PC-3 (cell line): ENCODE data around the gene TSPAN11. TPM values are rescaled to one million over a fixed set of nuclear protein-coding genes. Genes with fewer than 3 reads are reported as not detected.

ENCODE experiments used
- ATAC-seq: fragments of 200-7000 bp; cut with Tn5 transposase; 2 replicates; pipeline ENCODE4 v1.9.1; 2020; ENCODE audit warnings: mild to moderate bottlenecking, moderate library complexity
- BruUV-seq: library from RNA; stranded (reverse); fragments of 400-500 nt; replicated peaks from 2 replicates; lab custom pipeline; 2021; lab: Mats Ljungman, UMichigan
- CTCF ChIA-PET: fragments of 300-600 bp; sonication (Branson Sonifier 250); formaldehyde crosslinking; loops from one replicate; lab custom pipeline; 2022; ENCODE audit warnings: antibody characterized with exemption; lab: Charles Lee
- POLR2A ChIA-PET: fragments of 300-600 bp; sonication (Branson Sonifier 250); formaldehyde crosslinking; loops from one replicate; lab custom pipeline; 2022; ENCODE audit warnings: antibody characterized with exemption; ENCODE audit not compliant: unreplicated experiment; lab: Charles Lee
- DNase-seq: peaks from one replicate; pipeline ENCODE4 v3.0.0-alpha.2; 2015
- H2AFZ ChIP-seq: fragments of 300-600 bp; sonication (generic); 2 replicates; pipeline ENCODE4 v1.6.0; 2016; ENCODE audit warnings: antibody characterized with exemption, low read length
- H3F3A ChIP-seq: fragments of 300-600 bp; sonication (generic); one replicate; pipeline ENCODE4 v1.6.0; 2017; ENCODE audit warnings: antibody characterized with exemption, low read length, control low read depth, mild to moderate bottlenecking; ENCODE audit not compliant: unreplicated experiment
- H3K27ac ChIP-seq: fragments of 300-600 bp; sonication (generic); 2 replicates; pipeline ENCODE4 v1.5.1; 2016; ENCODE audit warnings: mild to moderate bottlenecking, low read length
- H3K27me3 ChIP-seq: fragments of 300-600 bp; sonication (generic); 2 replicates; pipeline ENCODE4 v1.6.1; 2016; ENCODE audit warnings: low read length, mixed read lengths
- H3K36me3 ChIP-seq: fragments of 300-600 bp; sonication (generic); 2 replicates; pipeline ENCODE4 v1.6.1; 2016; ENCODE audit warnings: low read depth, mixed run types, low read length, mixed read lengths
- H3K4me1 ChIP-seq: fragments of 300-600 bp; sonication (generic); 2 replicates; pipeline ENCODE4 v1.5.1; 2016; ENCODE audit warnings: low read length; ENCODE audit not compliant: insufficient read depth
- H3K4me2 ChIP-seq: fragments of 300-600 bp; sonication (generic); 2 replicates; pipeline ENCODE4 v1.6.0; 2016; ENCODE audit warnings: low read length
- H3K4me3 ChIP-seq: fragments of 300-600 bp; sonication (generic); 2 replicates; pipeline ENCODE4 v1.5.1; 2016; ENCODE audit warnings: mild to moderate bottlenecking, low read length, mixed read lengths
- H3K79me2 ChIP-seq: fragments of 300-600 bp; sonication (generic); 2 replicates; pipeline ENCODE4 v1.6.1; 2017; ENCODE audit warnings: low read length, mixed read lengths
- H3K9ac ChIP-seq: fragments of 300-600 bp; sonication (generic); 2 replicates; pipeline ENCODE4 v1.6.0; 2016; ENCODE audit warnings: mild to moderate bottlenecking, low read length
- H3K9me2 ChIP-seq: fragments of 300-600 bp; sonication (generic); replicated peaks from 2 replicates; pipeline ENCODE4 v1.6.1; 2016; ENCODE audit warnings: mixed run types, low read length, mixed read lengths
- H3K9me3 ChIP-seq: fragments of 300-600 bp; sonication (generic); 2 replicates; pipeline ENCODE4 v1.6.1; 2016; ENCODE audit warnings: low read length, mixed read lengths
- H4K20me1 ChIP-seq: fragments of 300-600 bp; sonication (generic); 2 replicates; pipeline ENCODE4 v1.6.1; 2016; ENCODE audit warnings: low read length, mixed read lengths
- CTCF ChIP-seq: fragments of 300-600 bp; sonication (generic); conservative IDR thresholded peaks from 2 replicates; pipeline ENCODE4 v1.5.1; 2017; ENCODE audit warnings: antibody characterized with exemption, low read depth, mild to moderate bottlenecking, low read length
- EZH2 ChIP-seq: fragments of 300-600 bp; sonication (generic); IDR thresholded peaks from one replicate; pipeline ENCODE4 v1.6.1; 2017; ENCODE audit warnings: antibody characterized with exemption, mild to moderate bottlenecking, low read length; ENCODE audit not compliant: unreplicated experiment
- EZH2phosphoT487 ChIP-seq: fragments of 300-600 bp; sonication (generic); IDR thresholded peaks from 2 replicates; pipeline ENCODE4 v1.6.1; 2018; ENCODE audit warnings: mild to moderate bottlenecking, antibody characterized with exemption, low read length, borderline replicate concordance
- intact Hi-C: fragments of 100-400 bp; cut with micrococcal nuclease; formaldehyde crosslinking; loops from 2 replicates; pipeline ENCODE4 v1.9.0; 2023
- total RNA-seq: library from RNA; depleted of rRNA; stranded (reverse); fragments of >200 nt; gene quantifications from 2 replicates; pipeline ENCODE4 v1.2.3, GENCODE V29; 2014

TSPAN11 gene
- total RNA-seq, 1 experiment from 2014 or later: not detected

- peaks cover 4% of the 10 kb centered on the region; the same call in 1 of the 2 replicates for H3K4me1 ChIP-seq
- H3K4me2 ChIP-seq: no peak overlapping the region
- no peaks in the 10 kb centered on the region for H3K36me3 ChIP-seq
- no peak overlapping the region for H3K4me3 ChIP-seq
- intact Hi-C loops: no loop called here
- H2AFZ ChIP-seq: no peak overlapping the region
- no peak overlapping the region for H3K9ac ChIP-seq
- no peaks in the 10 kb centered on the region for H3K27me3 ChIP-seq
- ChIA-PET CTCF (no interaction called here), POLR2A (no interaction called here)
- ATAC-seq (no peak), DNase-seq (no peak)
- H3K9me2 ChIP-seq: no peaks in the 10 kb centered on the region
- H3K9me3 ChIP-seq: no peaks in the 10 kb centered on the region
- no peaks in the 10 kb centered on the region for H4K20me1 ChIP-seq
- no peak overlapping the region for H3K27ac ChIP-seq
- TF ChIP-seq CTCF (no peak), EZH2 (no peak), EZH2phosphoT487 (no peak)
- H3F3A ChIP-seq: no peaks in the 10 kb centered on the region
- H3K79me2 ChIP-seq: no peaks in the 10 kb centered on the region
- no TSS peak for BruUV-seq
These were observed 52.1 kb downstream of the TSPAN11 start for GRCh38 chr12:30978639-30979038.

DNA sequence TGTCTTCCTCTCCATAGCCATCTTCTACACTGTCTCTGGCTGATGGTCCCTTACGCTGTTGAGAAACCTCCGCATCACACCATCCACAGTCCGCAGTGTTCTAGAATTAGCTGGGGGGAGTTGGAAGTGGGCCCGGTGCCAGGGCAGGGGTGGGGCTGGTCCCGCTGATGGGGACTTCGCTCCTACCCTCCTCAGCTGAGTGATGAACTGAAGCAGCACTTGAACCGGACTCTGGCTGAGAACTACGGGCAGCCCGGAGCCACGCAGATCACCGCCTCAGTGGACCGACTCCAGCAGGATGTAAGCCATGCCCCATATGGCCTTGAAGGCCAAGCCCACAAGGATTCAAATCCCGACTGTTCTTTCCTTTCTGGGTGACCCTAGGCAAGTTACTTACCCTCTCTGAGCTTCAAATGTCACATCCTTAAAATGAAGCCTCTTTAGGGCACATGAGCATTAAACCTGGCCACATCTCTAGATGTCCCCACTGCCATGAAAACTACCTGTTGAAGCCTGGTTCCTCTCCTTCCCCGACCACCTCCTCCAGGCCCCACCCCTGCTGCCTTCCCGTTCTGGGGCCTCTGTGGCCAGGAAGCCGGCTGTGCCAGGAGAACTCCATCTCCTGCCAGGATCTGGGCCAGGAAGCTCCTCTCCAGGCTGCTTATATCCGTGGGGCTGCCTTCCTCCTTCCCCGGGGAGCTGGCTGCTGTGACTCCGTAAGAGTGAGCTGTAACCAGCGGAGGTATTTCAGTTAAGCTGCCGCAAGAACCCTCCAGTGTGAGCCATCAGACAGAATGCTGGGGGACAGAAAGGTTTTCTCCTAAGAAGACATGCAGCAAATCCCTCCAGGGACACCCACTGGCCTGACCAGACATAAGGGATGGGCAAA lies 53.1 kb downstream of the TSPAN11 start:
- H3K36me3 ChIP-seq: no peaks in the 10 kb centered on the region
- intact Hi-C loops: loop anchor here (10.0 kb wide), 1 partner anchor 55 kb away; no protein-coding TSS in a partner anchor
- BruUV-seq: no TSS peak
- no peak overlapping the region for H3K27ac ChIP-seq
- H3K4me2 ChIP-seq: no peak overlapping the region
- H3K79me2 ChIP-seq: no peaks in the 10 kb centered on the region
- H4K20me1 ChIP-seq: no peaks in the 10 kb centered on the region
- no peak overlapping the region for H3K9ac ChIP-seq
- CTCF ChIA-PET: no interaction called here
- no peak for TF ChIP-seq EZH2phosphoT487
- no peak for TF ChIP-seq CTCF
- TF ChIP-seq EZH2: no peak
- POLR2A ChIA-PET: no interaction called here
- no peaks in the 10 kb centered on the region for H3K9me3 ChIP-seq
- no peaks in the 10 kb centered on the region for H3K27me3 ChIP-seq
- DNase-seq: no peak
- H3K4me1 ChIP-seq: peaks cover 4% of the 10 kb centered on the region; the same call in 1 of the 2 replicates
- no peaks in the 10 kb centered on the region for H3K9me2 ChIP-seq
- H3F3A ChIP-seq: no peaks in the 10 kb centered on the region
- ATAC-seq: no peak
- H2AFZ ChIP-seq: no peak overlapping the region
- no peak overlapping the region for H3K4me3 ChIP-seq
